ENCODE results near the gene RGS19.

RGS19 gene

DNA sequence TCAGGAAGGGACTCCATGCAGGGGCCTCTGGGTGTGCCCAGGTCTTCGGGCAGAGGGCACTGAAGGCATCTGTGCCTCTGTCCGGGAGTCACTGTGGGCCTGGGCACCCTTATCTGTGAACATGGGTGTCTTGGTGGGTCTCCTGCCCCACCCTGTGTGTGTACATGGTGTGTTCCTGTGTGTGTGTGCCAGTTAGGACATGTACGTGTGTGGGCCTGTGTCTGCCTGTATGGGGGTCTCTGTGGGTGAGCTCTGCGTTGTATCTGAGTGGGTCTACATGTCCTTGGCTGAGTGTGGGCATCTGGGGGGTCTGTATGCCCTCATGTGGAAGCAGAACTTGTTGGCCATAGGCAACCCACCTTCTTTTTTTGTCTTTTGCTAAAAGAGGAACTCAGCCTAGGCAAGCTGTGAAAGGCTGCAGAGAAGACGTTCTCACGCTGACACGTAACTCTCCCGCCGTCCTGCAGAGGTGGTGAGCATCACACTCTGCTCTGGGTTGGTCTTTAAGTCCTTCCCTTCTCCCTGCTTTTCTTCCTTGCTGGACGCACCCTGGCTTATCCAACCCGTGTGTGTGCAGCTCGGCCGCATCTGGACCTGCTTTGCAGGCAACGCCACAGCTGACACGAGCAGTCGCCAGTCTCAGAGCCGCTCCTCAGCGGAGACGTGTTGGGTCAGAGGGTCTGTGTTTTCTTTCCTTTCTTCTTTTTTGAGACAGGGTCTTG, 28.6 kb upstream of the RGS19 start:
- no peak for DNase-seq

DNA sequence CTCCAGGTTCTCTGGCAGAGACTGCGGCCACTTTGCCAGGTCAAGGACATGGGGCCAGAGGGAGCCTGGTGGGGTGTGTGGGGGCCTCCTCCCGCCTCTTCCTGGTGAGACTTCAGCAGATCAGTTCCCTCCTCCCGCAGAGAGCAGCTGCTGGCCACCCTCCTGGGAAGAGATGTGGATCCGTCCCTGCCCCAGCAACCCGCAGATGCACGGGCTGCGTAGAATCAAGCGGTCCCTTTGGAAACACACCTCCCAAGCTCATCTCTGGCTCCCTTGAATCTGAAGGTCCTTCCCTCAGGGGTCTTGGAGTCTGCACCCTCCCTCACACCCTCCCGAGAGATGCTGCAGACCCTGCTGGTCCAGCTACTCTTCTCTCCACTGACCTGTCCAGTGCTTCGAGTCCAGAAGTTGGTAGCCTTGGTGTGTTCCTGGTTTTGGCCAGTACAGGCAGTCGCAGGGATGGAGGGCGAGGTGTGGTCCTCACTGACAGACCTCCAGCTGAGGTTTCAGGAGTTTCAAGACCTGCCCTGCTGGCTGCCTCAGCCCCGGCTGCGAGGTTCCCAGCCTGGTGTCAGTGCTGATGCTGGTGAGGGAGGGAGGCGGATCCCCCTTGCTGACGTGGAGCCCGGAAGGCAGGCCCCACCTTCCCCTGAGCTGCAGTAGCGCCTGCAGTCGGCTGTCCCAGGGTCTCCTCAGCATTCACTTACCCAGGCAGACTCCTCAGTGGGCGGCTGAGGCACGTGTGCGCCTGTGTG, 27.8 kb upstream of the RGS19 start, which contains the start of gene NPBWR2:
Gene NPBWR2, minus strand, starts transcription at position 585 of the 755 bp plus-strand sequence. CDS start 734 bp downstream, outside the sequence.
- DNase-seq, result no peak

DNA sequence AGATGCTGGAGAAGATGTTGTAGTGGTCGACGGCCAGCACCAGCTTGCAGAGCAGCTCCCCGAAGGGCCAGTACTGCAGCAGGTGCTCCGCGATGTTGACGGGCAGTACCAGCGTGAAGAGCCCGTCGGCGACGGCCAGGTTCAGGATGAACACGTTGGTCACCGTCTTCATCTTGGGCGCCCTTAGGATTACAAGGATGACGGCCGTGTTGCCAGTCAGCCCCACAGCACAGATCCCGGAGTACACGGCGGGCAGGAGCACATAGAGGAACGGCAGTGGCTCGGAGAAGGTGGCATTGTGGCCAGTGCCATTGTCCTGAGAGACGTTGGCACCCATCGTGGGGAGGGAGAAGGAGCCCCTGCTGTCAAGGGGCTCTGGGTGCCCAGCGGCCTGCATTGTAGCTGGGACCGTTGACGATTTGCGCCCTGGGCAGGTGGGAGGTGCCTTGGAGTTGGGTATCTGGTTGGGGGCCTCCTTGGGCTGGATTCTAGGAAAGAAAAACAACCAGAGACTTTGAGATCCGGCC, 27.2 kb upstream of the RGS19 start:
- DNase-seq, result no peak

DNA sequence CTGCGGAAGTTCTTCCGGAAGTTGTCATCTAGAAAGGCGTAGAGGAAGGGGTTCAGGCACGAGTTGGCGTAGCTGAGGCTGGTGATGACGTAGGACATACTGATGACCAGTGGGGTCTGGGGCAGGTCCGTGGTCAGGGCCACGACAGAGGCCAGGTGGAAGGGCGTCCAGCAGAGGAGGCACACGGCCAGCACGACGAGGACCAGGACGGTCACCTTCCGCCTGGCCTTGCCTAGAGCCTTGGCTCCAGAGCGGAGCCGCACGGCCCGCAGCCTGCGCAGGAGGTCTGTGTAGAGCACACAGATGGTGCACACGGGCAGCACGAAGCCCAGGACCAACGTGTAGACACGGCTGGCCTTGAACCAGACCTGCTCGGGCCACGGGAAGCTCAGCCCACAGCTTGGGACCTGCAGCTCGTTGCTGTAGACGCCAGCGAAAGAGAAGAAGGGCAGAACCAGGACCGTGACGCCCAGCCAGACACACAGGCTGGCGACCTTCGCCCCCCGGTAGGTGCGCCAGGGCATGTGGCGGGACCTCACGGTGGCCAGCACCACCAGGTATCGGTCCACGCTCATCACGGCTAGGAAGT, 26.6 kb upstream of the RGS19 start:
- no peak for DNase-seq

DNA sequence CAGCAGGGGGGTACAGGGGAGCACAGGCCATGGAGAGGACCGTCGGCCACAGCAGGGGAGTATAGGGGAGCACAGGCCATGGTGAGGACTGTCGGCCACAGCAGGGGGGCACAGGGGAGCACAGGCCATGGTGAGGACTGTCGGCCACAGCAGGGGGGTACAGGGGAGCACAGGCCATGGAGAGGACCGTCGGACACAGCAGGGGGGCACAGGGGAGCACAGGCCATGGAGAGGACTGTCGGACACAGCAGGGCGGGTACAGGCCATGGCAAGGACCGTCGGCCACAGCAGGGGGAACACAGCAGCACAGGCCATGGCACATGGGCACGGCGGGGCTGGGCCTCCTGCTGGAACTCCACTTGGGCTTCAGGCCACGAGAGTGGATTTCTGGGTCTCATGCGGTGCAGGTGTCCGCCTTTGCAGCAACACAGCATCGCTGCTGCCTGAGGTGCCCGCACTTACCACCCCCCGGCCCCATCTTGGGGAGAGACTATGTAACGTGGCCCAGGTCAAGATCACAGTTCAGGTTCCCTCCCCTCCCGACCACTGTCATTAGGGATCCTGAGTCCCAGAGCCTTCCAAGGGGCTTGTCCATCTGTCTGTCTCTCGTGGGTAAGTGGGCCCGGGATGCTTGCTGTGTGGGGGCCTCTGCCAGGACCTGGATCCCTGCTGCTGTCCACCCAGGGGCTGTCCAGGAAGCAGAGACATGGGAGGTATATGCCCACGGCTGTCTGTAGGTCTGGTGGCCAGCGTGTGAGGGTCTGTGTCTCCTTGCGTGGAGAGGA, 25.5 kb upstream of the RGS19 start:
- no peak for DNase-seq

DNA sequence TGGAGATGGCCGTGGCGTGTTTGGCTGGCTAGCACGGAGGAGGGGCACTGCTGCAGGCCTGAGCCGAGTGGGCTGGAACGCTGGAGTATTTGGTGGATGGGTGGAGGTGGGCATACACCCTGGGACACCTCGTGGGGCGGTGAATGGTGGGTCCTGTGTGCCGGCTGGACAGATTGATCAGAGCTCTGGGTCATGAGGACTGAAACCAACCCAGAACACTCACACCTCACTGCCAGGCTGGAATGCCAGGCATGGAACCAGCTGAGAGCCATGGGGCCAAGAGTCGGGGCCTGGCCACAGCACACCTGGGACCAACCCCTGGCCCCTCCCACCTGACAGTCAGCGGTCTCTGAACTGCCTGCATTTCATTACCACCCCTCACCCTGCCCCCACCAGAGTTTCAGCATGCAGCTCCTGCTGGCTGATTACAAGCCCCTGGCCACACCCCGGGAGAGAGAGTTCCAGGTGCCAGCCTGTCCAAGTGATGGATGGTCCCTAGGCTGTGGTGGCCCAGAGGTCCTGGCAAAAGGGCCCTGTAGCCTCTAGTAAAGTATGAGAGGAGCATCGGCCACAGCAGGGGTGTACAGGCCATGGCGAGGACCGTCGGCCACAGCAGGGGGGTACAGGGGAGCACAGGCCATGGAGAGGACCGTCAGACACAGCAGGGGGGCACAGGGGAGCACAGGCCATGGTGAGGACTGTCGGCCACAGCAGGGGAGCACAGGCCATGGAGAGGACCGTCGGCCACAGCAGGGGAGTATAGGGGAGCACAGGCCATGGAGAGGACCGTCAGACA, 24.8 kb upstream of the RGS19 start:
- no peak for DNase-seq

DNA sequence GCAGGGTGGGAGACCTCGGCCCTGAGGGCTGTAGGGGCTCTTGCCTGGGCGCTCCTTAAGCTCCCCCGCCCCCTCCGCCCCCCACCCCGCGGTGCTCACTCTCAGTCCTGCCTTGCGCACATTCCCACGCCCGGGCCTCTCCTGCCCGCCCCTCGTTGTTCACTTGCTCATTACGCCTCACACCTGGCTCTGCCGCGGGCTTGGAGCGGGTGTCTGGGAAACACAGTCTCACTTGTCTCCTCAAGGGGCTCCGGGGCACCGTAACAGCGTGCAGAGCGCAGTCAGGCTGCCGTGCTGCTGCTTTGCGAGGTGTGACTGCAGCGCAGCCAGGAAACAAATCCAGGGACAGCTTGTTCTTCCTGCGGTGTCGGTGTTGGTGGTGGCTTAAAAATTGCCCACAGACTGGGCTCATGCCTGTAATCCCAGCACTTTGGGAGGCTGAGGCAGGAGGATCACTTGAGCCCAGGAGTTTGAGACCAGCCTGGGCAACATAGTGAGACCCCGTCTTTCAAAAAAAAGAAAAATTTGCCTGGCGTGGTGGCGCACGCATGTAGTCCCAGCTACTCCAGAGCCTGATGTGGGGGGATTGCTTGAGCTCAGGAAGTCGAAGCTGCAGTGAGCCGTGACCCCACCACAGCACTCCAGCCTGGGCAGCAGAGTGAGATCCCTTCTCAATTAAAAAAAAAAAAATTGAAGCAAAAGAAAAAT, 23.5 kb upstream of the RGS19 start:
- peak in 1 of 2 experiments; percentile 30 for DNase-seq

DNA sequence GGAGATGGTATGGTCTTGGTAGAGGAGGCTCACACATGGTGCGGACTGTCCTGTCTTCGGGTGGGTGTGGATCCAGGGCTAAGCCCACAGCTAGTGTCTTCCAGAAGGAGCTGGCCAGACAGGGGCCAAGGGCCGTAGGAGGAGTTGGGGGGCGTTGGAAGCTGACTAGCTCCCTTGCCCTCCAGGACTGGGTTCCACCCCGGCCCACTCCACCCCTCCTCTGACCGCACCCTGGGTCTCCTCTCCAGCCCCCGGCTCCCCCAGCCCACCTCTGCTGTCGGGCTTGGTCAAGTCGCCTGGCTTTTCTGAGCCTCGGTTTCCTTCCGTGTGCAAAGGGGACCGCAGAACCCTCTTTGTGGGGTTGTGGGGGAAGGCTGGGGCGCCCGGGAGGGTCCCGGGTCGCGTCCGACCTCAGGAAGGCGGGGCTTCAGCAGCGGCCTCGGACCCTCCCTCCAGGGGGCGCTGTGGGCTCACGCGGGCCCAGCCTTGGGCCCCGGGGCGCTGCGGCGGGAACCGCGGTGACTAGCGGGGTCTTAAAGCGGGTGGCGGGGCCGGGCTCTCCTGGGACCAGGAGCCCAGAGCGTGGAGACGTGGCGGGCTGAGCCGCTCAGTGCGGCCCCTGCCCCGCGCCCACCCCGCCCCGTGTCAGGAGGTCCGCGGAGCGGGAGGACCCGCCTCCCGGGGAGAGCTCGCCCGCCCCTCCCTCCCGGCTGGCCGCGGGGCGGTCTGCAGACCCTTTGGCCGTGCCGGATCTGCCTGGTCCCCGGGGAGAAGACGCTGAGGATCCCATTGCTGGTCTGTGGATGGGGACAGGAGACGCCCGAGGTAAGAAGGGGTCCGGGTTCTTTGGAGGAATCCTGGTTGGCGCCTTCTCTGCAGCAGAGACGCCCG, 22.7 kb upstream of the RGS19 start:
- DNase-seq, result peak in 1 of 2 experiments; percentile 61

DNA sequence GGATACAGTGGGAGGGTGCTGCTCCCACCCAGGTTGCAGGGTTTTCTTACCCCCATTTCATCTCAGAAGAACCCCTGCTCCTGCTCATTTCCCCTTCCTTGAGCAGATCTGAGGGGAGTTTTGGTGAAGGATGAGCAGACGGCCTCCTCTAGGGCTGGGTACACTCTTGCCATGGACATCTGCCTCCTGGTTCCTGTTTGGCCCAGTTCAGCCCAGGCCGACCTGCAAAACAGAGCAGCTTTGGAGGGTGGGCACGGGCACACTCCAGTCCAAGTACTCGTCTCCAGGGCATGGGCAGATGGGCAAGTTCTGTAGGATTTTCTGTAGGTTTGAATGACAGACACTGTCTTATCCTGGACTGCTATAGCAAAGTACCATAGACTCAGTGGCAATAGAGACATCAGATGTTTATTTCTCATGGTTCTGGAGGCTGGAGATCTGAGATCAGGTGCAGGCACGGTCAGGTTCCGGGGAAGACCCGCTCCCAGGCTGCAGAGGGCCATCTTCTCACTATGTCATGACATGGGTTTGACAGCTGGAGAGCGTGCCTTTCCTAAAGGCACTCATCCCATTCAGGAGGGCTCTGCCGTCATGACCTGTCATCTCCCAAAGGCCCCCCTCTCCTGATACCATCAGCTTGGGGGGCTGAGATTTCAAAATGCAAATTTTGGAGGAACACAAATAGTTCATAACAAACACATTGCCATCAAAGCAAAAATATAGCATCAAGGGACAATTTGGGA, 21.8 kb upstream of the RGS19 start:
- DNase-seq, result no peak

DNA sequence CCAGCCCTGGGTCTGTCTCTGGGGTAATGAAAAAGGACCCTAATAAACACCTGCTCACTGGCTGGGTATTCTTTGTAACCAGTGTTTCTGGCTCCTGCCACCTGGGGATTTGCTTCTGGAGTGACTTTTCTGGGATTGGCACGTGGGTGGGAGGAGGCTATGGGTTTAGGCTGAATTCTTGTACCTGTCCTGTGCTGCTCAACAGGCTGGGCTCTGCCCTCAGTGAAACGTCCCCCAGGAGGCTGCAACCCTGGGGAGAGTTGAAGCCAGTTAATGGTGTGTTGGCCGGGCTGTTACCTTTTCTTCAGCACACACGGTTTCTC, 21.2 kb upstream of the RGS19 start:
- DNase-seq, result no peak

DNA sequence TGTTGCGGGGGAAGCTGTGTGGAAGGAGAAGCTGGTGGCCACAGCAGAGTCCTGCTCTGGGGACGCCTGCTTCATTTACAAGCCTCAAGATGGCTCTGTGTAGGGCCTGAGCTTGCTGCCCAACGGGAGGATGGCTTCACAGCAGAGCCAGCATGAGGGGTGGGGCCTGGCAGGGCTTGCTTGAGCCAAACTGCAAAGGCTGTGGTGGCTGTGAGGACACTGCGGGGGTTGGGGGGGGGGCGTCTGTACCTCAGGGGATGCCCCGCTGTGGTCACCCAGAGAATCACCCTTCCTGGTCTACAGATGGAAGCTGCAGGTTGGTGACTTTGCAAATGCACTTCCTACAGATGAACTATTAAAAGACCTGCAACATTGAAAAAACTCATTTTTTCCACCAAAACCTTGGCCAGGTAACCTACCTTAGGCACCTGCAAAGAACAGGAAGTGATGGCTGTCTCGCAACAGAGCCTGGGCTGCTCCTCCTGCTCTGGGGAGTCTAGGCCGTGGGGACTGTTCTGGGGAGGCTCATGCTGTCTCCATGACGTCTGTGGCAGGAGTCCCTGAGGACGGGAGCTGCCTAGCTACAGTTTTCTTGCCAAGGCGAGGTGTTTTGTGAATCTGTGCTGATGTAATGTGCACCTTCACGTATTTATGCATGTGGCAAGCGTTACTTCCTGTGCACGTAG, 20.7 kb upstream of the RGS19 start:
- DNase-seq, result no peak

DNA sequence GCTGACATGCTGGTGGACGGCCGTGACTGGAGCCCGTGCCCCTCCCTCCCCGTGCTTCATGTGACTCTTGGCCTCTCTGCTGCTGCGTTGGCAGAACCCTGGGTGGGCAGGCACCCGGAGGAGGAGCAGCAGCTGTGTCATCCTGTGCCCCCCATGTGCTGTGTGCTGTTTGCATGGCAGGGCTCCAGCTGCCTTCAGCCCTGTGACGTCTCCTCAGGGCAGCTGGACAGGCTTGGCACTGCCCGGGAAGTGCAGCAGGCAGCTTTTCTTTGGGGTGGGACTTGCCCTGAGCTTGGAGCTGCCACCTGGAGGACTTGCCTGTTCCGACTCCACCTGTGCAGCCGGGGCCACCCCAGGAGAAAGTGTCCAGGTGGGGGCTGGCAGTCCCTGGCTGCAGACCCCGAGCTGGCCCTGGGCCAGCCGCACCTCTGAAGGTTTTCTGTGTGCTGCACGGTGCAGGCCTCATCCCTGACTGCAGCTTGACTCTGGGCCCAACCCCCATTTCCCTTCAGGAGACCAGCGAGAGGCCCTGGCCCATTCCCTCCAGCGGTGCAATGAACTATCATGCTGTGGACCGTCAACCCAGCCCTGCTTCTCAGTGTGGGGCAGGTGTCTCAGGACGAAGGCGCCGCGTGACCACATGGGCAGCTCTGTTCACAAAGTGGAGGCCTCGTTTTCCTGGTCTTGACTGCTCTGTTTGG, 19.9 kb upstream of the RGS19 start:
- DNase-seq, result peak; percentile 11 to 74

DNA sequence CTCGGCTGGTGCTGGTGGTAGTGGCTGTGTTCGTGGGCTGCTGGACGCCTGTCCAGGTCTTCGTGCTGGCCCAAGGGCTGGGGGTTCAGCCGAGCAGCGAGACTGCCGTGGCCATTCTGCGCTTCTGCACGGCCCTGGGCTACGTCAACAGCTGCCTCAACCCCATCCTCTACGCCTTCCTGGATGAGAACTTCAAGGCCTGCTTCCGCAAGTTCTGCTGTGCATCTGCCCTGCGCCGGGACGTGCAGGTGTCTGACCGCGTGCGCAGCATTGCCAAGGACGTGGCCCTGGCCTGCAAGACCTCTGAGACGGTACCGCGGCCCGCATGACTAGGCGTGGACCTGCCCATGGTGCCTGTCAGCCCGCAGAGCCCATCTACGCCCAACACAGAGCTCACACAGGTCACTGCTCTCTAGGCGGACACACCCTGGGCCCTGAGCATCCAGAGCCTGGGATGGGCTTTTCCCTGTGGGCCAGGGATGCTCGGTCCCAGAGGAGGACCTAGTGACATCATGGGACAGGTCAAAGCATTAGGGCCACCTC, 19.2 kb upstream of the RGS19 start:
- DNase-seq, result no peak

DNA sequence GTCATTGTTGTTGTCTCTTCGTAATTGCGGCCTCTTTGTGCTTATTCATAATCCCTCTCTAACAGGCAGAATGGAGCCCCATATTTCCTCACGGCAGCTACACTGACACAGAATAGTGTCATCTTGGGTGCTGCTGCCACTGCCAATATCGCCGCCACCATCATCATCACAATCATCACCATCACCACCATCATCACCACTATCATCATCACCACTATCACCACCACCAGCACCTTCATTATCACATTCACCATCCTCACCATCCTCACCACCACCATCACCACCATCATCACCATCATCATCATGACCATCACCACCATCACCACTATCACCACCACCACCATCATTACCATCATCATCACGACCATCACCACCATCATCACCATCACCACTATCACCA, 17.2 kb upstream of the RGS19 start:
- DNase-seq, result no peak

DNA sequence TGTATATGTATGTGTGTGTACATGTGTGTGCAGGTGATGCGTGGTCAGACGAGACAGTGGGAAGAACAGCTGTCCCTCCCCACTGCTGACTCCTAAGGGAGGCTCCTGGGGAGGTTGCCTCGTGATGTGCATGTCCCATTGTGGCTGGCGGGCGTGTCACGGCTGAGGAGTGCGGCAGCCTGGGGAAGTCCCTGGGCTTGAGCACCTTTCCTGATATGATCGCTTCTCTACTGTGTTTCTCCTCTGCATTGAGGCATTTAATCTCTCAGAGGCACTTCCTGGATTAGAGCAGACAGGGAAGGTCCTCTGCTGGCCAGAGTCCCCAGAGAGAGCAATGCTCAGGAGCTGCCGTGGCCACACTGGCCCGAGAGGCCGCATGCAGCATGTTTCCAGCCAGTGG, 16.6 kb upstream of the RGS19 start:
- no peak for DNase-seq

DNA sequence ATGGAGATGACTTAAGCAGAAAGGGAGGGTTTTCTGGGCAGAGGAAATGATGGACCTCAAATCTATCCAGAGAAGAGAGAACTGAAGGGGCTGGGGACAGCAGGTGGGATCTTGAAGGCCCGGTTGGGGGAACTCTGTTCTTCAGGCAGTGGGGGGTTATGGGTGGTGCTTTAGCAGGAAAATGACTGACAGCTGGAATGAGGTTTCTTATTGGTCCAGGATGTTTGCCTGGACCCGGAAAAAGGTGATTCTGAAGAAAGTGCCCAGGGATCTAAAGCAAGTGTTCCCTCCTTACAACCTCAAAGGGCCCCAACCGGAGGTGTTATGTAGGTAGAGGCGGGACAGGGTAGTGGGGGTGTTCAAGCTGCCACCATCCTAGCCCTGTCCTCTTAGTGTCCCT, 16.1 kb upstream of the RGS19 start:
- no peak for DNase-seq

DNA sequence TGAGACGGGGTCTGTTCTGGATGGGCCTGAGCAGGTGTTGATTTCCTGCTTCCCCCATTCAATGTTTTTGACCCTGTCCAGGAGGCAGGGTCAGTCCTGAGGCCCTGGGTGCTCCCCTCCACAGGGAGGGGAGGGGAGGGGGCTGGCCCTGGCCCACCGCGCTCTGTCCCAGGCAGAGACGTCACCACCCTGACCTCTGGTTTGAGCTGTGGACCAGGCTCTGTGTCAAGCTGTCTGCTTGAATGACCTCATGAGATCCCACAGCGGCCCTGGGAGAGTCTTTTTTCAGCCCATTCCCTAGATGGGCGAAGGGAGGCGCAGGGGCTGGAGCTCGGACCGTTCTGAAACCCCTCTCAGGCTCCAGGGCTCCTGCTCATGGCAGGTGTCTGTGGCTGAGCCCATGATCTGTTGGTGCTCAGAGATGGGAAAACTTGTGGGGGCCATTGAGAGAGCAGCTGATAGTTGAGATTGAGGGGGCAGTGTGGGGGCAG, 13.7 kb upstream of the RGS19 start:
- DNase-seq, result no peak

All from NCI-H446 (cell line).